Activated T-cell treated with anti-CD3 and anti-CD28 coated beads, Interleukin-2, amount 50 U/mL, for 48 hours (primary cell): ENCODE data around the gene NBPF1.
A peak's percentile ranks its signal among the peaks of the same experiment; 100 is the strongest.
"Not testable (repeated sequence)": the region's sequence is repeated elsewhere in the genome, so short reads cannot be mapped to it uniquely, and the experiment has no call there.

Source experiments
- DNase-seq, 2 experiments: peaks; one replicate each; pipeline ENCODE4 v3.0.0-alpha.2; 2020

Gene NBPF1

GRCh38 chr1:16540421-16540893, 72.9 kb downstream of the NBPF1 start:
- not testable (repeated sequence) for DNase-seq

- not testable (repeated sequence) for DNase-seq
Observed at GRCh38 chr1:16537528-16537927, 75.8 kb downstream of the NBPF1 start.

- not testable (repeated sequence) for DNase-seq
Observed at GRCh38 chr1:16536796-16537195, 76.6 kb downstream of the NBPF1 start.

- not testable (repeated sequence) for DNase-seq
Observed at GRCh38 chr1:16535898-16536297, 77.5 kb downstream of the NBPF1 start.

GRCh38 chr1:16535487-16535886, 77.9 kb downstream of the NBPF1 start:
- not testable (repeated sequence) for DNase-seq

GRCh38 chr1:16534829-16535456, 78.4 kb downstream of the NBPF1 start:
- peak; percentile 84 to 86 for DNase-seq

GRCh38 chr1:16534239-16534828, 79.0 kb downstream of the NBPF1 start:
- peak in 1 of 2 experiments; percentile 34 for DNase-seq

GRCh38 chr1:16532235-16532991, 81.0 kb downstream of the NBPF1 start:
- not testable (repeated sequence) for DNase-seq

GRCh38 chr1:16528338-16528737, 85.0 kb downstream of the NBPF1 start:
- not testable (repeated sequence) for DNase-seq

GRCh38 chr1:16525769-16526168, 87.6 kb downstream of the NBPF1 start:
- DNase-seq = not testable (repeated sequence)

- not testable (repeated sequence) for DNase-seq
Observed at GRCh38 chr1:16521679-16522078, 91.7 kb downstream of the NBPF1 start.

- DNase-seq = no peak
Observed at GRCh38 chr1:16521288-16521583, 92.1 kb downstream of the NBPF1 start.

- DNase-seq = peak; percentile 31 to 41
Observed at GRCh38 chr1:16520435-16521287, 92.7 kb downstream of the NBPF1 start.

GRCh38 chr1:16519255-16519951, 94.0 kb downstream of the NBPF1 start:
- not testable (repeated sequence) for DNase-seq

- DNase-seq = not testable (repeated sequence)
Observed at GRCh38 chr1:16518913-16519254, 94.5 kb downstream of the NBPF1 start.

GRCh38 chr1:16516694-16517410, 96.5 kb downstream of the NBPF1 start:
- DNase-seq = not testable (repeated sequence)

GRCh38 chr1:16514107-16515055, 99.0 kb downstream of the NBPF1 start, which contains the start of gene RNU1-1:
Gene RNU1-1 (minus strand): TSS chr1:16514285.
- peak; percentile 85 to 89 for DNase-seq

GRCh38 chr1:16513412-16514106, 99.8 kb downstream of the NBPF1 start:
- DNase-seq = peak; percentile 84 to 86

GRCh38 chr1:16512624-16513411, 100.5 kb downstream of the NBPF1 start:
- peak; percentile 39 to 54 for DNase-seq
